GM23248 (cell line): ENCODE data around the gene SH3RF1.

Experiments
- EZH2 ChIP-seq: fragments of 200-600 bp; sonication (generic); IDR thresholded peaks from 2 replicates; pipeline ENCODE4 v1.6.1; 2018; ENCODE audit warnings: antibody characterized with exemption, mild to moderate bottlenecking; ENCODE audit not compliant: insufficient read depth, poor library complexity, severe bottlenecking
- EZH2phosphoT487 ChIP-seq: fragments of 200-600 bp; sonication (generic); IDR thresholded peaks from 2 replicates; pipeline ENCODE4 v1.6.1; 2018; ENCODE audit warnings: antibody characterized with exemption, moderate library complexity, mild to moderate bottlenecking, low read depth; ENCODE audit not compliant: insufficient read depth

- TF ChIP-seq EZH2 (no peak), EZH2phosphoT487 (no peak)
Observed at GRCh38 chr4:169270810-169271691, at the start of gene SH3RF1.
